Breast epithelium (tissue), 4 donors: ENCODE results near the gene CACNA1E. TPM values are rescaled to one million over a fixed set of nuclear protein-coding genes. Genes with fewer than 3 reads are reported as not detected.

Experiments
- DNase-seq, 2 donors: peaks; one replicate each; pipeline ENCODE4 v3.0.0-alpha.2; 2019; ENCODE audit warnings: low spot score in 2 of 2
- H3K27ac ChIP-seq, 2 donors: fragments of 200-600 bp; sonication (generic) in 1 of 2; one replicate each; pipeline ENCODE4 v1.5.1; 2016 to 2019; ENCODE audit warnings: mild to moderate bottlenecking in 1 of 2
- H3K27me3 ChIP-seq, 2 donors: fragments of 200-600 bp; sonication (generic) in 1 of 2; one replicate each; pipeline versions ENCODE4 v1.5.1 to v1.6.0; 2017 to 2019; ENCODE audit warnings: control low read depth in 1 of 2, mild to moderate bottlenecking in 1 of 2
- H3K36me3 ChIP-seq: fragments of 200-600 bp; one replicate; pipeline ENCODE4 v1.5.1; 2019
- H3K4me1 ChIP-seq, 2 donors: fragments of 200-600 bp; sonication (generic); one replicate each; pipeline ENCODE4 v1.5.1; 2016 to 2019; ENCODE audit warnings: control low read depth in 1 of 2
- H3K4me3 ChIP-seq, 3 donors: fragments of 200-600 bp; sonication (generic); 1 replicate in 2 of 3; 2 replicates in 1 of 3; pipeline ENCODE4 v1.5.1; 2016 to 2019; ENCODE audit warnings: mild to moderate bottlenecking in 3 of 3, moderate library complexity in 2 of 3
- H3K9me3 ChIP-seq, 2 donors: fragments of 200-600 bp; sonication (generic) in 1 of 2; one replicate each; pipeline ENCODE4 v1.5.1; 2016 to 2019; ENCODE audit warnings: control low read depth in 1 of 2
- CTCF ChIP-seq, 3 donors: fragments of 450-650 bp; IDR thresholded peaks; one replicate each; pipeline ENCODE4 v1.5.1; 2016 to 2017; ENCODE audit warnings: antibody characterized with exemption in 3 of 3, mild to moderate bottlenecking in 3 of 3, moderate library complexity in 3 of 3
- POLR2A ChIP-seq: fragments of 450-650 bp; IDR thresholded peaks from one replicate; pipeline ENCODE4 v1.6.1; 2016; ENCODE audit warnings: antibody characterized with exemption, mild to moderate bottlenecking, moderate library complexity
- POLR2AphosphoS5 ChIP-seq, 3 donors: sonication (generic); formaldehyde crosslinking; IDR thresholded peaks; one replicate each; pipeline ENCODE4 v1.6.1; 2017; ENCODE audit warnings: antibody characterized with exemption in 3 of 3
- intact Hi-C: fragments of 100-400 bp; cut with DNase I; formaldehyde crosslinking; loops from one replicate; pipeline ENCODE4 v1.15.1; 2023; ENCODE audit warnings: low total_unique reads
- total RNA-seq, 3 donors: library from RNA; depleted of rRNA; stranded (reverse); fragments of >200 nt; gene quantifications; one replicate each; pipeline ENCODE4 v1.1.0, GENCODE V29; 2016

Gene CACNA1E
- total RNA-seq, 3 donors from 2014 or later = under 0.01 TPM; not detected in 2

GRCh38 chr1:181603735-181604410, 120.6 kb downstream of the CACNA1E start:
- intact Hi-C loops = no loop called here

GRCh38 chr1:181604482-181605249, 121.3 kb downstream of the CACNA1E start:
- Histone ChIP-seq H3K9me3 (no peaks in the 10 kb centered on the region), H3K36me3 (no peaks in the 10 kb centered on the region), H3K4me3 (no peak overlapping the region), H3K4me1 (no peaks in the 10 kb centered on the region), H3K27me3 (no peaks in the 10 kb centered on the region), H3K27ac (no peak overlapping the region)
- intact Hi-C loops = no loop called here
- TF ChIP-seq POLR2AphosphoS5 (IDR thresholded peaks at IDR 0.05) (no peak), CTCF (IDR thresholded peaks at IDR 0.05) (no peak), POLR2A (no peak)
- DNase-seq = no peak

More at GRCh38 chr1:181603735-181604410, 120.6 kb downstream of the CACNA1E start:
- no peaks in the 10 kb centered on the region for H3K36me3 ChIP-seq
- H3K9me3 ChIP-seq = no peaks in the 10 kb centered on the region
- no peaks in the 10 kb centered on the region for H3K4me1 ChIP-seq
- no peaks in the 10 kb centered on the region for H3K27me3 ChIP-seq
- H3K27ac ChIP-seq = no peak overlapping the region
- no peak overlapping the region for H3K4me3 ChIP-seq
- no peak for DNase-seq
- TF ChIP-seq CTCF (IDR thresholded peaks at IDR 0.05) (no peak), POLR2A (no peak), POLR2AphosphoS5 (IDR thresholded peaks at IDR 0.05) (no peak)

GRCh38 chr1:181607524-181607923, 124.2 kb downstream of the CACNA1E start:
- TF ChIP-seq POLR2AphosphoS5 (IDR thresholded peaks at IDR 0.05) = no peak
- TF ChIP-seq CTCF (IDR thresholded peaks at IDR 0.05) = no peak
- no peak for TF ChIP-seq POLR2A
- Histone ChIP-seq H3K9me3 (no peaks in the 10 kb centered on the region), H3K27ac (no peak overlapping the region), H3K36me3 (no peaks in the 10 kb centered on the region), H3K4me1 (no peaks in the 10 kb centered on the region), H3K27me3 (no peaks in the 10 kb centered on the region), H3K4me3 (no peak overlapping the region)
- intact Hi-C loops = no loop called here
- DNase-seq = no peak

- intact Hi-C loops = no loop called here
- no peak for TF ChIP-seq POLR2AphosphoS5 (IDR thresholded peaks at IDR 0.05)
- no peak for TF ChIP-seq POLR2A
- no peak for TF ChIP-seq CTCF (IDR thresholded peaks at IDR 0.05)
Measured at GRCh38 chr1:181608386-181608785, 125.1 kb downstream of the CACNA1E start.

GRCh38 chr1:181608948-181609347, 125.6 kb downstream of the CACNA1E start:
- TF ChIP-seq CTCF (IDR thresholded peaks at IDR 0.05) (no peak), POLR2AphosphoS5 (IDR thresholded peaks at IDR 0.05) (no peak)
- Histone ChIP-seq H3K27me3 (no peaks in the 10 kb centered on the region), H3K9me3 (peaks cover 0 to 5% of the 10 kb centered on the region in 2 donors), H3K4me1 (no peaks in the 10 kb centered on the region), H3K36me3 (no peaks in the 10 kb centered on the region), H3K4me3 (no peak overlapping the region), H3K27ac (no peak overlapping the region)
- DNase-seq = no peak
- intact Hi-C loops = no loop called here

More at GRCh38 chr1:181608386-181608785, 125.1 kb downstream of the CACNA1E start:
- H3K27me3 ChIP-seq = no peaks in the 10 kb centered on the region
- no peak for DNase-seq
- H3K9me3 ChIP-seq = no peaks in the 10 kb centered on the region
- no peaks in the 10 kb centered on the region for H3K36me3 ChIP-seq
- H3K4me1 ChIP-seq = no peaks in the 10 kb centered on the region
- H3K4me3 ChIP-seq = no peak overlapping the region
- H3K27ac ChIP-seq = no peak overlapping the region
